HG03103 (cell line): Measurements from ENCODE around the gene ANKRD39.

Experiments used
- ATAC-seq: cut with Tn5 transposase; IDR thresholded peaks from one replicate; pipeline ENCODE4 v1.9.1; 2021; ENCODE audit warnings: low read depth; ENCODE audit not compliant: unreplicated experiment

The ANKRD39 gene

DNA sequence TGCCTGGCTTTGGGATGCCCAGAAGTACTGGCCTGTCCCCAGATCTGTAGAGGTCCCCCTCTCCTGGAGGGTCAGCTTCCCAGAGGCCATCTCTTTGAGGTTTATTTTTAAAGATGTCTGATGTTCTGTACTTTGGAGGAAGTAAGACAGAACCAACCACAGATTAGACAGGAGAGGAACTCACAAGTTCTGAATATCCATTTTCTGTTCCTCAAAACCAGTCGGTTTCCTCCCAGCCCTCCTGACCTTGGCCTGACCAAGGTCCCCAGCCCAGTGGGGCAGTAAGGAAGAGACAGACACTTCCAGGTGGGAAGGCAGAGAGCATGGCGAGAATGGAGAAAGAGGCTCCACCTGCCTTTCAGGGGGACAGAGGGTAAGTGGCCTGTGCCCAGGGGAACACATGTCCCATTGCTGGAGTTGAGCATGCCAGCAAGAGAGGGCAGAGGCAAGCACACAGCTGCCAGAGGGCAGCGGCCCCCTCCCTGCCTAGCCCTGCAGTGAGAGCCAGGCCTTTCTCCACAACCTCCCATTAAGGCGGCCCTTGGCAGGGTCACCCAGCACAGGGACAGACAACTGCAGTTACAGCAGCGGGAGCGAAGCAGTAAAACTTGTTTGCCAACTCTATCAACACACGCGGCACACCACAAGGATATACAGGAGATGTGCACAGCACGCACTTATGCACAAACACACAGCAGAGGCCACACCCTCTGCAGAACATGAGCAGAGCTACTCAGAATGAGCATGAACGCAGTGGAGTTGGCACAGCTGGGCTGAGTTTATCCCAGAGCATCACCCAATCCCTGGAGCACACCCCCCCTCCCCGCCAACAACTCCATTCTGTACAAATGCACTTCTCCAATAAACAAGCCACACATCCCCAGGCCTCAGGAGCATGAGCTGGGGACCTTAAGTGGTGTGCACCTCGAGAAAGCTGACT is 30.5 kb upstream of the ANKRD39 start:
- no peak for ATAC-seq

DNA sequence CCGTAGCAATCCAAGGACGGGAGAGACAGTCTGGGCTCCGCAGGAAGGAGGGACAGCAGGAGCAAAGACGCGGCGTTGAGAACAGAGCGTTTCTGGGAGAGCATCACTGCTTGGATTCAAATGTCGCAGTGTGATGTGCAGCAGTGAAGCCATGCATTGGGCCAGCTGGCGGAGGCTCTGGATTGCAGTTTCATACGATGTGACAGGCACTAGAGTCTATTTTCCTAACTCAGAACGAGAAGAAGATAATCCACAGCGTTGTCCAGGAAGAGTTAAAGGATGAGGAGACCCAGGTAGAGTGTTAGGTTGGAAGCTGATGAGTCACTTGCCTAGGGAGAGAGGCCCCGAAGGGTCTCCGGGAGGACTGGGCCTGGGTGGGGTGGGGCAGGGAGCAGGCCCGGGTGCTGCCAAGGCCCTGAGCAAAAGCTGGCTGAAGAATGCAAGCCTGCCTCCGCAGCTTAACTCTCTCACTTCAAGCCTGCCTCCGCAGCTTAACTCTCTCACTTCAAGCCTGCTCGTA is 29.7 kb upstream of the ANKRD39 start:
- ATAC-seq: no peak

DNA sequence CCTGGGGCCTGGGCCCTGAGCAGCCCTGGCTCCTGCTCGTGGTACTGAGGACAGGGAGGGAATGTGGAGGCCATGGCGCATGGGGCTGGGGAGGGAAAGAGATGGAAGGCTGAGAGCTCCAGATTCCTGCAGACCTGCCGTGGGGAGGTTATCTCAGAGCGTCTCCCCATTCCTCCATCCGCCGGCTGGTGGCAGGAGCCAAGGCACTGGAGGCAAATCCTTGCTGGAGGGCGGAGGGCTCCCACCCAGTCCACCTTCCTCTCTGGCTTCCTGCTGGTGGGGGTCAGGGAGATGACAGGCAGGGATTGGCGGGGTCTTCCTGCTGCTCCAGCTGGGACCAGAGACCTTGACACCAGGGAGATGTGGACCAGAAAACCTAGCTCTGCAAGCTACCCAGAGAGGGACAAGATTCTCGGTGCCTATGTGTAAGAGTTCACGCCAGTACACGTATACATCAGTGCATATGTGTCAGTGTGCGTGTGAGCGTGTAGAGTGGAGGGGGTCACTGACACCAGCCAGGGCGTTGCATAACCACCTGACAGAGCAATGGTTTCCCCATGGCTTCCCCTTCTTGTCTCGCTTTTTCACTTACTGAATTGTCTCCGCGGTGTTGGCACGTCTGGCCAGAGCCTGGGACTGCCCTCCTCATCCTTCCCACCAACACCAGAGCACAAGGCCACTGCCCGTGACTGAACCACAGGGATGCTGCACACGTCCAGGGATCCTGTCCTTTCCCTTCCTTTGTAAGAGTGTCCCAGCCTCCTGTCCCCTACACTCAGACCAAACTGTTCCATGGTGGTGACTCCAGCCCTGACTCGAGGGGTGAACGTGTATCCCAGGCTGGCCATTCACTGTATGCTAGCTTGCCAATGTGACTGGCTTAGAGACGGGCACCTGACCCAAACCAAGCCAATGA is 27.9 kb upstream of the ANKRD39 start:
- no peak for ATAC-seq

DNA sequence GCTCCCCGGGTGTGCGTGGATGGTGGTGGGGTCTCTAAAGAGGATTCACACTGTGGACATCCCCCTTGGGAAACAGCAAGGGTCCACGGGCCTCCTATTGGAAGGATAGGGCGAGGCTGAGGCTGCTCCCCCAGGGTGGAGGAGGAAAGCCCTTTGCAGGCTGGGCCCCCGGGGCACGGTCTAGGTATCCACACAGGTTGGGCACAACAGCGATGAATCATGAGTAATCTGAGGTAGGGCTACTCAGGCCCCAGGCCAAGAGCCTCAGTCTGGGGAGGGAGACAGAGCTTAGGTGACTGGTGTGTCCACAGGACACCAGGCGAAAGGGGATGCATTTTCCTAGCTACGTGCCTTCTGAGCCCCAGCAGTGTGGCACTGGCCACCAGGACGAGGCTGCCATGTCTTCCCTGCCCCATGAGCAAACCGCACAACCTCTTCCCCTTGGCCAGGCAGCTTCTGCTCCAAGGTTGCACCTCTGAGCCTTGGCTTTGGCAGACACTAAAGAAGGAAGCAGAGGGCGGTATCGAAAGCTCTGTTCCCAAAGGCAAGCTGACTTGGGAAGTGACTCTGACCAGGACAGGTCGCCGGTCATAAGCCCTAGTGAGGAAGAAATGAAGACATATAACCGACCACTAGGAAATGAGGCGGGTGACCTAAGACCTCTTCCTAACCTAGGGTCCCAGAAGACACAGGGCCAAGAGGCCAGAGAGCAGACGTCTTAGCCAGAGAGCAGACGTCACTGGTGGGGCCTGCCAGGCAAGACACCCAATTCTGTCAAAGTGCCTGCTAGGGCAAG is 26.7 kb upstream of the ANKRD39 start:
- no peak for ATAC-seq

DNA sequence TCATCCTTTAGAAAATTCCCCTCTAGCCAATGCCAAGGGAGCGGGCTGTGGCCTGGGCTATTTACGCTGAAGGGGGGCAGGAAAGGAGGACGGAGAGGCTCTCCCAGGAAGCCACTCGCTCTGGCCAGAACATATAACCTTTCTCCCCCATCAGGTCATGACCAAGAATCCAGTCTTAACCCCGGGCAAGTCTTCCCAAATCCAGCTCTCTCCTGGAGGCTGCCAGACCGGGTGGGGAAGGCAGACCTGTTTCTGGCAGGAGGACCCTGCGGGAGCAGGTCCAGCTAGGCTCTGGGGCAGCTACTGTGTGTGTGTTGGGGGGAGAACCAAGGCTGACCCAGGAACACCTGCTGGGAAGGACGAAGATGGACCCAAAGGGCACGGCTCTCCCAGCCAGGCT is 25.5 kb upstream of the ANKRD39 start:
- ATAC-seq: no peak

DNA sequence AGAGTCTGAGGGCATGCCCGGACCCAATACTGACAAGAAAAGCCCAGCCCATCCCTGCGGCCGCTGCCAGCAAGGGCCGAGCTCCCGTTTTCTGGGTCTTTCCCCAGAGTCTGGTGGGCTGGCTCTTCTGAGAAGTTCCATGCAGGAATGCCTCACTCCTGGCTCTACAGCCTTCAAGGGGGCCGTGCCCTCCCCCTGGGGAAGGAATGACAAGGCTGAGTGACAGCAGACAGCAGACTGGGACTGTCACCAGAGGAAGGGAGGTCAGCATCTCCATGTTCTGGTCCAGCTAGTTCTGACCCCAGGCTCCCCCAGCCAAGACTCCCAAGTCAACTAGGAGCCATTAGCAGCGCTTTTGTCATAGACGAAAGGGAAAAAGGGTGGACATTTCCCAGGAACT is 25.1 kb upstream of the ANKRD39 start:
- no peak for ATAC-seq

DNA sequence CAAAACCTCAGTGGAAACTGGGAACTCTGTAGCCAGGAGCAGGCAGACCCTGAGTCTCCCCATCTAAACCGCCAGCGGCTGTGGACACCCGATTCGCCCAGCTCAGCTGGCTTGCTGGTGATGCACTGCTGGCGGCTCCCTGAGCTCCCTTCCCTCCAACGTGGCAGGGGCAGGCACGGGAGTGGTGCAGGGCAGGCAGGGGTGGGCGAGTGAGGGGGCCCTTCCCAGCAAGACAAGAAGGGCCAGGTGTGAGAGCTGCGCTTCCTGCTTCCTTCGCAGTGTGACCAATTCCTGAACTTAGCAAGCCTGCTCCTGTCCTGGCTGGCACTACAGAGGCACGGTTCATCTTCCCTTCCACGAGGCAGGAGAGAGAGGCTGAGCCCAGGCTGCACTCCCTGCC is 24.4 kb upstream of the ANKRD39 start:
- no peak for ATAC-seq

DNA sequence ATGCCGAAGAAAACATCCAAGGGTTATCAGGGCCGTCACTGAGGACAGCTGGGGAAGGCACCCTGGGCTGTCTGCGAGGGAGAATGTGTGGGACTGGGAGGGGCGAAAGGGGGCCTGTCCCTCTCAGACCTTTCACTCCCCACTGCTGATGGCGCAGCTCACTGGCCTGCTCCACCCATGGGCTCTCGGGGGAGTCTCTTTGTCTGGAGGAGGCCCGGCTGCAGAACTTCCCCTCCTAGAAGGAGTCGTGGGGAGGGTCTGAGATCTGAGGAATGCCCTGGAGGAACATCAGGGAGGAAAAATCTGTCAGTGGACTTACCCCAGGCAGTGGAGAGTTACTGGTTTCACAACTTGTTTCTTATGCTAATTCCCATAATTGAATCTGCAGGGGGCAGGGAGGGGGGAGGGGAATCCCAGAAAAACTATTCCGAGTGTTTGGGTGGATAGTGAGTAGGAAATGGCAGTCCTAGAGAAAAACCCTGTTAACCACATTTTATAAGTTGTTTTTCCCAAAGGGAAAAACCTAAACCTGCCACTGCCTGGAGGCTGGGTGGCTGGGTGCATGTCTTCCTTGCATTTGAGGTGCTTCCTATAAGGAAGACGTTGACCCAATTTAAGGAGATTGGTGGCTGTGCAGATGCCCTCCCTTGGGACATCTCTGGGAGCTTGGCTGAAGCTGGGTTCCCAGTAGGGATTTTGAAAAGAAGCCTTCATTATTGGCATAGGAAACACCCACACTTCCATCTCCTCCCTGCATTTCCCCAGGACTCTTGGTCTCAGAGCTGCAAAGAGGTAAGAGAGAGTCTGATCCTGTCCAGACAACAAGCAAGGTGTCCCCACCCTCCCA is 23.8 kb upstream of the ANKRD39 start:
- no peak for ATAC-seq

DNA sequence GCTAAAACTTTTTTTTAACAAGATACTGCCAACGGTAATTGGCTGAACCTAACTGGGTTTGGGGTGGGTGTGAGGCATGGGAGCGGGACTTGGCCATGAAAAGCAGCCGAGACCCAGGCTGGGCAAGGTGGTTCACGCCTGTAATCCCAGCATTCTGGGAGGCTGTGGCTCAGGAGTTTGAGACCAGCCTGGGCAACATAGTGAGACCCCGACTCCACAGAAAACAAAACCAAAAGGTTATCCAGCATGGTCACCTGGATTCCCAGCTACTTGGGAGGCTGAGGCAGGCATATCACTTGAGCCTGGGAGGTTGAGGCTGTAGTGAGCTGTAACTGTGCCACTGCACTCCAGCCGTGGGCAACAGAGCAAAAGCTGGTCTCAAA is 23.1 kb upstream of the ANKRD39 start:
- ATAC-seq: no peak

DNA sequence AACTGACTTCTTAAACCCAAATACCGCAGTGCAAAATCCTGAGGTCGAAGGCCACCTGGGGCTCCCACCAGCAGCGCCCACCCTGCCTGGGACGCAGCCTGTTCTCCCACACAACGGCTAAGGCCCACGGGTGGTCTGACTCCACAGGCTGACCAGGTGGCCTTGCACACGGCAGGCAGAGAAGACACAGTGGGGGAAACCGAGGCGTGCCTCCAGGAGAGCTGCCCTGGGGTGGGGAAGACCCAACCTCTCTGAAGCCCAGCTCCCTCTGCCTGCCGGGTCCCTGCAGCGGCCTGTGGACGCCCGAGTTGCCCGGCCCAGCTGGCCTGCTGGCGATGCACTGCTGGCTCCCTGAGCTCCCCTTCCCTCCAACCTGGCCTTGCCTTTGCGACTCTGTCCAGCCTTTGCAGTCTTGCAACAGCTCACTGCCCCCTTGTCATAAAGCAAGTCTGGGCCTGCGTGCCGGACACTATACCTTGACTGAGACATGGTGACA is 21.8 kb upstream of the ANKRD39 start:
- no peak for ATAC-seq

DNA sequence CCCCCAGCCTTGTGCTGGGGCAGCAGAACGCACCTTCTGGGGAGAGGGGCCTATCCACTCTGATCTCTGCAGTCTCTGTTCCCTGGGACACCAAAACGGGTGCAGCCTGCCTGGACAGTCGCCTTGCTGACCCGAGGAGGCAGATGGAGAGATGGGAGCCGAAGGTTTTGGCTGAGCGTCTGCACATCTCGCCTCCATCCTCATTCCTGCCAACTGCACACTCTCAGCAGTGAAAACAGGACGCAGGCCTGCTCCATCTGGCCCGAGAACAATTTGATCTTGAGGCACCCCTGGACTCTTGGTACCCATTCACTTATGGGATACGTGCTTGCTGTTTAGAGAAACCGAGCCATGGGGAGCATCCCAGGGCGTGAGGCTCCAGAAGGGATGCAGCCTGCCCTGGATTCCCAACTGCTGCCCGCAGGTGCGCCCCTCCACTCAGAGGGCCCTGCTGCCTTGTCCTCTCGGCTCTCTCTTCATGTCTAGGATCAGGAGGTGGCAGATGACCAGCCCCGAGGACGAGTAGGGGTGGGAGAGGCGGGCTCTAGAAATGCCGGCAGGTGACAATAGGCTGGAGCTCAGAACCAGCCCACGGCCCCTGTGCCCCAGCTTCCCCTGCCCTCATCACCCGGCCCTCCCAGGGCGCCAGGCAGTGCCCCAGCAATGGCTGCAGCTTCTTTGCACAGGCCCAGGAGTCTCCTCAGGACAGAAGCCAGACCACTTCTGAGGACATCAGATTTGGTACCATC is 21.2 kb upstream of the ANKRD39 start:
- no peak for ATAC-seq

DNA sequence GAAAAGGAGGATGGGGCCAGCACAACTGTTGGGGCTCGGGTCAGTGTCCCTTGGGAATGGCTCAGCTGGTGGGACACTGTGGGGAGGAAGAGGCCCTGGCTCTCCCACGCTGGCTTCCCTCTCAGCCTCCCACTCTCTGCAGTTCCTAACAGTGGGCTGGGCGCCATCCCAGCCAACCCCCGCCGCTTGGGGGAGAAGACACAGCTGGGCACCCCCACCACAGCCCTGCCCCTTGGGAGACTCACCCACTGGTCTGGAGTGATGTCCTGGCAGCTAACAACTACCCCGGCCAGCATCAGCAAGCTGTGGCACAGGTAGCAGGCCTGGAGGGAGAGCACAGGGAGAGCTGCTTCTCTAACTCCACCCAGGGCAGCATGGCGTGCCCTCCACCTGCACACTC is 20.4 kb upstream of the ANKRD39 start:
- ATAC-seq: no peak

DNA sequence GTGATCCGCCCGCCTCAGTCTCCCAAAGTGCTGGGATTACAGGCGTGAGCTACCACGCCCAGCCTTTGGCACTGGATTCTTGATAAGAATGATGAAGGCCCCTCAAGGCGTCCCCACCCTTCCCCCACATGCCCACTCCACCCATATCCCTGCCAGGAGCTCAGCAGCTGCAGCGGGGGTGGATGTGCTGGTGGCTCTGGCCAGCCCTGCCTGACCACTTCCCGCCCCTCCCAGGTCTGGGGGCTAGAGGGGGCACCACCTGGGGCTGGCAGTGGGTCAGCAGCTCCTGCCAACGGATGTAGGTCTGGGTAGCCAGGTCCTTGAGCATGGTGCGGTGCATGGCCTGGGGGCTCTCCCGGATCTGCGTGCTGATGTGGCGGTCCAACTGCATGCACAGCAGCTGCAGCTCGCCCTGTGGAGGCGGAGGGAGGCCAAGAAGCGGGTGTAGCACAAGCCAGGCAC is 19.8 kb upstream of the ANKRD39 start:
- ATAC-seq: no peak

DNA sequence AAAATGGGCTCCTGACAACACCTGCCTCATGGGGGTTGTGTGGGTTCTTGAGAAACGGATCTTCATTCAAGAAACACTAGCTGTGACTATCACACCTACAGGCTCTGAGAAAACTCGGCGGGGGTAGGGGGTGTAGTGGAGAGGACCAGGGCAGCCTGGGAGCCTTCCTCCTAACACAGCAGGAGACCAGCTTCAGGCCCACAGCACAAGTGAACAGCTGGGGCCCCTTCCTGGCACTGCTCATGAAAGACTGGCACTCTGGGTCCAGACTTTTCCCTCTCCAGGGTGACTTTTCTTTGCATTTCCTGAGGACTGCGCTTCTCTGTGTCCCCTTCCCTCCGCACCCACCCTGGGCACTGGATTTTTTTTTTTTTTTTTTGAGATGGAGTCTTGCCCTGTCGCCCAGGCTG is 19.2 kb upstream of the ANKRD39 start:
- no peak for ATAC-seq

DNA sequence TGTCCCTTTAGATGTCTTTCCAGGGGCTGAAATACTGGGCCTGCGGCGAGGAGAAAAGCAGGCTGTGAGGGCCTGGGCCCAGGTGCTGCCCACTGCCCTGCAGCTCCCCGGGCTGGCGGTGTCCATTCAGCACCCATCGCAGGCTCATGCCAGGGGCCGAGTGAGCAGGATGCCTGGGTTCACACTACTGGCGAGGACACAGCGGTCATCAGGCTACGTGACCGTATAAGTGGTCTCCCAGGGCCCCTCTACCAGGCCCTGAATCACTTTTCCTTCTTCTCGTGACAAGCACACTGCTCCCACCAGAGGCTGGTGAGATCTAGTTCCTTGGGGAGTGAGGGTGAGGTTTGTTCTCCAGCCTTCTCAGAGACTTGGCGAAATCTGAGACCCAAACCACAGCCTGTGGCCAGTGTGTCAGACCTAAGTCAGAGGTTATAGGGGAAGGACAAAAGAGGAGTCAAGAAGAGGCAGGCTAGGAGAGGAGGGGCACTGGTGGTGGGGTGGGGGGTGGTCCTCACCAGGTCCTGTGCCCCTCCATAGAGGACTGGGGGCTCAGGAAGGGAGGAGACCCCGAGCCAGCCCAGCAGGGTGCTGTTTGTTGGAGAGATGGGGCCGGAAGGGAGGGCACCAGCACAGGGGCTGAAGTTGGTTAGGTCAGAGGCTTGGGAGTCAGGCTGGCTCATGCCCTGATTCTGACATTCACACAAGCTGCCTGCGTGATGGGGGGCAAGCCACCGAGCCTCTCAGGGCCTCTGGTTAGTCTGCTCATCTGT is 18.6 kb upstream of the ANKRD39 start:
- no peak for ATAC-seq

DNA sequence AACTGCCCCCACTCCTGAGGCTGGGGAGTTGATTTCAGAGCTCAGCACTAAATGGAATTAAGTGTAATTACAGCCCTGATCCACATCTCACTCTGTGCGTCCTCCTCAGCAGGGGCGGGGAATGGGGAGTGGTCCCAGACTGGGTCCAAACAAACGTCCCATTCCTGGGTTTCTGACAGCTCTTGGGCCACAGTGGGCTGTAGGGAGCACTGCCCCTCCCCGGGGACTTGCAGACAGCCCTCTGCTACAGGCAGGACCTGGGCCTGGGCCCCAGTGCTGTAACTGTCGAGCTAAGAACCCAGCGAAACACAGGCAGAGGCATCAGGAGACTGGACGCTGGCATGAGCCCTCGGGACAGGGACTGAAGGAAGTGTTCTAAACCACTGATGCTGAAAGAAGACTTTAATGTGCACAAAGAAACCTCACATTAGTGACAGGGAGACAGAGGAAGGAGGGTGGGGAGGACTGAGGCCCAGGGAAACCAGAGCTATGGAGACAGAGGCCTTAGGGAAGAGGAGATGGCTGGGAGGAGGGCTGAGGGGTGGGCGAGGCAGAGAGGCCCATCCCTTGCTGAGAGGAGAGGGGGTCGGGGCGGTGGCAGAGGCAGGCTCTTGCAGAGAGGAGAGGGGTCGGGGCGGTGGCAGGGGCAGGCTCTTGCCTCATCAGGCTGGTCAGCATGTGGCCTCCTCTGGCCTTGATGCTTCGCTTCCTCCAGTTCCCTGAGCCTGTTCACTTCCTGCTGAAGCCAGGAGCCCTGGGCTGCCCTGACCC is 17.9 kb upstream of the ANKRD39 start:
- no peak for ATAC-seq

DNA sequence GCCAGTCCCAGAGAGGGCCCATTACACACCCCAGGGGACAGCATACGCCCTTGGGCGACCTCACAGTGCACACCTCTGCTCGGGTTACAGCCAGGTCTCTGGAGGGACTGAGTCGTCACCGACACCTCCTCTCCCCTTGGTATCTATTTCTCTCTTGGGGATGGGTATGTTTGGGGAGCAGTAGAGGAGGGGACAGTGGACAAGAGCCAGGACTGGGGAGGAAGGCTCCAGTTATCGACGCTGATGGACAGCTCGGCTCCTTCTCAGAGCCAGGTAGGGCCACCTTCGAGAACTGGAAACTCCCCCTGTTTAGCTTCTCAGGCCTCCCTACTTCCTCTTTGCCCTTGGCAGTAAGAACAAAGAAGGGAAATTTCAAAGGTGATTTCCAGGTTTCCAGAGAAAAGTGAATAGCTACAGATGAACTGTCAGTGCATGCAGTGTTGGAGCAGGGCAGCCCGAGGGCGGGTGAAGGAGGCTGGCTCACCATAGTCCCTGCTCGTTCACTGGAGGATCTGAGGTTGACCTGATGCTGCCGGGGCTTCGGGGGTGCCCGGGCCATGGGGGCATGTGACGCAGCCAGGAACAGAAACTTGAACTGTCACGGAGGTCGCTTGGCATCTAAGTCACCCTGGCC is 16.5 kb upstream of the ANKRD39 start:
- ATAC-seq: no peak
